Right lung (tissue), 5 donors: Measurements from ENCODE around the gene PARP2. TPM values are rescaled to one million over a fixed set of nuclear protein-coding genes. Genes with fewer than 3 reads are reported as not detected.

ENCODE experiments used
- DNase-seq, 2 donors: peaks; one replicate each; pipeline ENCODE4 v3.0.0-alpha.2; 2013
- polyA plus RNA-seq, 5 donors: library from polyadenylated mRNA; unstranded; fragments of 120-200 nt; gene quantifications; one replicate each; pipeline versions ENCODE4 v1.2.1 to v1.2.3, GENCODE V29; 2013; ENCODE audit warnings: inconsistent platforms in 1 of 5, low replicate concordance in 1 of 5; ENCODE audit not compliant: insufficient read length in 5 of 5, insufficient read depth in 1 of 5

PARP2 gene
- polyA plus RNA-seq, 5 donors = 50.3 to 71.0 (median 62.8) TPM

DNA sequence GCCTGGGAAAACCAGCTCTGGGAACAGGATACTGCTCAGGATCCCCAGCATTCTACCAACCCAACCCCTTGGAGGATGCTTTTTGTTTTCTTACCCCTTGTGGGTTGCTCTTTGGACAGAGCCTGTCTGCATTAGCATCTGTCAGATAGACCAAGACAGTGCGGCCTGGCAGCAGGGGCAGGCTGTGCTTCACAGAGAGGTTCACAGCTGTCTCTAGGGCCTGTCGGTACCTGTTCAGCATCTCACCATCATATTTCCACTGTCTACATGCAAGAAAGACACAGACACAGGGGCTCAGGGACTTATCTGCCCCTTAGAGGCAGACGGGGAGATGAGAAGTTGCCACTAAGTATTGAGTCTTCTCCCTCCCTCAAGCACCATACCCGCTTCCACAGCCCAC lies 48.1 kb downstream of the PARP2 start:
- no peak for DNase-seq

GRCh38 chr14:20397511-20397910 lies 54.1 kb downstream of the PARP2 start:
- no peak for DNase-seq

DNA sequence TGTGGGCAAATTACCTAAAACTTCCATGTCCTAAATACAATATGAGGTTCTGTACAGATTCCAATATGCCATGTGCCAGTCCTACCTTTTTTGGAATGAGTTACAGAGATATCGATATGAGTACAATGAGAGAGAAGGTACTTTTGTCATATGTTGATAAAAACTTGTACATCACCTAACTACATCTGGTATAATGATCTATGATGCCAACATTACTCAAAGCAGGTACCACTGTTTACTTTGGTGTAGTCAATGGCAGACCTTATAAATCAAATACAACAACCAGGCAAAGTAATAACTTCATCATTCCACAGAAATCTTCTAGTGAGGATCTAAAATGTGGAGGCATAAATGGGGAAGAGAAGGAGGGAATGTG lies 57.1 kb downstream of the PARP2 start:
- no peak for DNase-seq

GRCh38 chr14:20400965-20401593 lies 57.6 kb downstream of the PARP2 start:
- DNase-seq = no peak

DNA sequence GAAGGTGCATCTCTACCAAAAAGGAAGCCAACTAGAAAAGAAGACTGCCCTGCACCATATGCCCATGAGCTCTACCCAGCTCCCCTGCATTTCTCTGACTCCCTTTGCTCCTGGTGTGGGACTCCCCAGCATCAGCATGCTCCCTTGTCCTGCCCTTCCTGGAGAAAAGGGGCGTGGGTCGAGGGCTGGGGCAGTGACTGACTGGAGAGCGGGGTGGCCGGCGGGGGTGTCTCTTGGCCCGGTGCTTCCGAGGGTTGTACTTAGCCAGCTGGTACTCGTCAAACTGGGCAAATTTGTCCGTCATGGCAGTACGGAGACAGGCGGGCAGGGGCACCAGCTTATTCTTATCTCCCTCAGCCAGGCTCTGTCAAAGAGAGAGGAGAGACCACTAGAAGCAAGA lies 60.1 kb downstream of the PARP2 start:
- no peak for DNase-seq

Other genes starting within 250 kb of the PARP2 start
- gene OR4K17, start 232.9 kb upstream of the PARP2 start, polyA plus RNA-seq = under 1 TPM in 3 of 5 donors, not detected in 2; 0.06 to 0.12 (median 0.08) TPM
- not detected for gene OR4N5, start 204.8 kb upstream of the PARP2 start, polyA plus RNA-seq
- not detected for gene OR11G2, start 152.7 kb upstream of the PARP2 start, polyA plus RNA-seq
- gene OR11H6, start 119.9 kb upstream of the PARP2 start, polyA plus RNA-seq = not detected
- under 1 TPM; 0.51 to 0.84 (median 0.59) TPM for gene OR11H7, start 114.7 kb upstream of the PARP2 start, polyA plus RNA-seq
- gene OR11H4, start 104.3 kb upstream of the PARP2 start, polyA plus RNA-seq = under 1 TPM in 1 of 5 donors, not detected in 4; 0.14 TPM
- 10 to 100 TPM; 18.8 to 26.5 (median 23.7) TPM for gene TTC5, start 37.7 kb upstream of the PARP2 start, polyA plus RNA-seq
- 100 to 1,000 TPM; 109 to 150 (median 141) TPM for gene CCNB1IP1, start 10.4 kb upstream of the PARP2 start, polyA plus RNA-seq
- 10 to 100 TPM; 19.1 to 22.6 (median 20.8) TPM for gene TEP1, start 69.9 kb downstream of the PARP2 start, polyA plus RNA-seq
- gene KLHL33, start 92.5 kb downstream of the PARP2 start, polyA plus RNA-seq = under 1 TPM; 0.23 to 0.27 (median 0.26) TPM
- 10 to 100 TPM; 72.4 to 90.2 (median 78.0) TPM for gene OSGEP, start 111.2 kb downstream of the PARP2 start, polyA plus RNA-seq
- gene APEX1, start 111.6 kb downstream of the PARP2 start, polyA plus RNA-seq = 100 to 1,000 TPM; 318 to 352 (median 331) TPM
- 10 to 100 TPM; 27.3 to 36.8 (median 33.0) TPM for gene PIP4P1, start 117.8 kb downstream of the PARP2 start, polyA plus RNA-seq
- gene PNP, start 125.8 kb downstream of the PARP2 start, polyA plus RNA-seq = 10 to 100 TPM; 31.0 to 47.3 (median 36.0) TPM
- gene RNASE10, start 161.9 kb downstream of the PARP2 start, polyA plus RNA-seq = under 1 TPM in 3 of 5 donors, not detected in 2; 0.43 to 0.84 (median 0.68) TPM
- gene RNASE9, start 217.4 kb downstream of the PARP2 start, polyA plus RNA-seq = not detected
- gene RNASE11, start 244.4 kb downstream of the PARP2 start, polyA plus RNA-seq = not detected
- gene RNASE12, start 247.7 kb downstream of the PARP2 start, polyA plus RNA-seq = not detected